Mesodermal cell (in vitro differentiated cells): ENCODE results near the gene CFAP97.

Experiments used
- H3K27ac ChIP-seq: 2 replicates; pipeline ENCODE4 v1.7.0; 2013; ENCODE audit warnings: mild to moderate bottlenecking, low read depth, low read length, moderate library complexity; ENCODE audit not compliant: severe bottlenecking
- H3K36me3 ChIP-seq: 2 replicates; pipeline ENCODE4 v1.7.1; 2013; ENCODE audit warnings: mild to moderate bottlenecking, low read length, moderate library complexity; ENCODE audit not compliant: control insufficient read depth, insufficient read depth
- H3K4me1 ChIP-seq: one replicate; pipeline ENCODE4 v1.7.1; 2013; ENCODE audit warnings: mild to moderate bottlenecking, low read length; ENCODE audit not compliant: insufficient read depth, control insufficient read depth, poor library complexity, severe bottlenecking
- H3K4me3 ChIP-seq: 2 replicates; pipeline ENCODE4 v1.7.0; 2013; ENCODE audit warnings: low read length, control low read depth, mild to moderate bottlenecking; ENCODE audit not compliant: insufficient read depth, poor library complexity, severe bottlenecking; ENCODE audit errors: extremely low read depth
- H3K9me3 ChIP-seq: 2 replicates; pipeline ENCODE4 v1.7.1; 2013; ENCODE audit warnings: mild to moderate bottlenecking, low read length, moderate library complexity; ENCODE audit not compliant: control insufficient read depth
- WGBS, 2 experiments: methylation state at CpG; one replicate each; pipeline ENCODE4 v1.1.5; 2013; ENCODE audit warnings: missing lambda C conversion rate in 2 of 2; ENCODE audit not compliant: insufficient coverage in 2 of 2; 5-methylcytosine and 5-hydroxymethylcytosine counted together

CFAP97 gene

GRCh38 chr4:185171373-185172071 lies 32.3 kb downstream of the CFAP97 start:
- Histone ChIP-seq H3K27ac (no peak overlapping the region), H3K9me3 (no peaks in the 10 kb centered on the region), H3K4me1 (no peaks in the 10 kb centered on the region), H3K36me3 (peaks cover 37% of the 10 kb centered on the region), H3K4me3 (no peak overlapping the region)
- 65 to 71% methylated on average over 1 to 2 of the region's 2 CpGs for WGBS, 2 experiments

DNA sequence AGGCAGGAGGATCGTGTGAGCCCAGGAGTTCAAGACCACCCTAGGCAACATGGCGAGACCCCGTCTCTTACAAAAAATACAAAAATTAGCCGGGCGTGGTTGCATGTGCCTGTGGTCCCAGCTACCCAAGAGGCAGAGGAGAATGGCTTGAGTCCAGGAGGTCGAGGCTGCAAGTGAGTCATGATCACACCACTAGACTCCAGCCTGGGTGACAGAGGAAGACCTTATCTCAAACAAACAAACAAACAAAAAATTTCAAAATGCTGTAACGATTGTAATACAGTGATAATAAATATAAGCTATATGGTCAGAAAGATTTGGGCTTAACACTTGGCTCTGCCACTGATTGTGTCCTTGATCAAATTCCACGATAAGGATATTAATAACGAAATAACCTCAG lies 36.6 kb downstream of the CFAP97 start:
- peaks cover 28% of the 10 kb centered on the region for H3K36me3 ChIP-seq
- no peaks in the 10 kb centered on the region for H3K9me3 ChIP-seq
- no peak overlapping the region for H3K27ac ChIP-seq
- H3K4me3 ChIP-seq: no peak overlapping the region
- H3K4me1 ChIP-seq: no peaks in the 10 kb centered on the region
- 86 to 93% methylated on average over 6 of the region's 9 CpGs for WGBS, 2 experiments

- WGBS, 2 experiments: 83 to 100% methylated on average over 1 of the region's 2 CpGs
- H3K27ac ChIP-seq: no peak overlapping the region
Observed at GRCh38 chr4:185165605-185166063, 38.2 kb downstream of the CFAP97 start.

DNA sequence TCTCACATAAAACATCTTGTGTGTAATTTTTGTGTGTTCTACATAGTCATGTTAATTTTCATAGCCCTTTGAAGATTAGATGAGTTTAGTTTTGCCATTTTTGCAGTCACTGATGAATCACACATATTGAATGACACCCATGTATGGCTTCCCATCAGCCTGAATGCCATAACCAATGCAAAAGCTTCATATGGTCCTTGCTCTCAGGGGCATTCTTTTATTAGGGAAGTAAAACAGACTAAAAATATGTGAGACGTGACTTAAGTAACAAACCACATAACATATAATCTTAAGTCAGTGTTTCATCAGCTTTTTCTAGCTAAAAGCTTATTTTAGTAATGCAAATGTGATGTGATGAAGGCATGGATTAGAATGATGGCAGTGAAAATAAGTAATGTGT lies 52.5 kb downstream of the CFAP97 start:
- no peaks in the 10 kb centered on the region for H3K4me1 ChIP-seq
- no peak overlapping the region for H3K27ac ChIP-seq
- H3K36me3 ChIP-seq: peaks cover 14% of the 10 kb centered on the region
- WGBS, 2 experiments: no CpG with 5 or more reads among the region's 1 CpG
- H3K4me3 ChIP-seq: no peak overlapping the region
- H3K9me3 ChIP-seq: no peaks in the 10 kb centered on the region

More at GRCh38 chr4:185165605-185166063, 38.2 kb downstream of the CFAP97 start:
- H3K4me1 ChIP-seq: no peaks in the 10 kb centered on the region
- H3K4me3 ChIP-seq: no peak overlapping the region
- H3K36me3 ChIP-seq: peaks cover 33% of the 10 kb centered on the region
- H3K9me3 ChIP-seq: no peaks in the 10 kb centered on the region

- Histone ChIP-seq H3K9me3 (no peaks in the 10 kb centered on the region), H3K4me1 (no peaks in the 10 kb centered on the region), H3K4me3 (no peak overlapping the region), H3K36me3 (peaks cover 27% of the 10 kb centered on the region), H3K27ac (no peak overlapping the region)
- WGBS, 2 experiments: 86 to 91% methylated on average over 11 to 12 of the region's 12 CpGs
Observed at GRCh38 chr4:185149392-185149791, 54.4 kb downstream of the CFAP97 start.

GRCh38 chr4:185145572-185145971 lies 58.2 kb downstream of the CFAP97 start:
- Histone ChIP-seq H3K27ac (no peak overlapping the region), H3K9me3 (no peaks in the 10 kb centered on the region), H3K36me3 (peaks cover 21% of the 10 kb centered on the region), H3K4me3 (no peak overlapping the region), H3K4me1 (no peaks in the 10 kb centered on the region)
- WGBS, 2 experiments: 92 to 94% methylated on average over 10 to 12 of the region's 13 CpGs

GRCh38 chr4:185144601-185145240 lies 59.1 kb downstream of the CFAP97 start:
- Histone ChIP-seq H3K36me3 (peaks cover 21% of the 10 kb centered on the region), H3K4me3 (no peak overlapping the region), H3K4me1 (no peaks in the 10 kb centered on the region), H3K9me3 (no peaks in the 10 kb centered on the region), H3K27ac (no peak overlapping the region)
- 92 to 97% methylated on average over 14 to 15 of the region's 16 CpGs for WGBS, 2 experiments

GRCh38 chr4:185143601-185143969 lies 60.2 kb downstream of the CFAP97 start:
- 1 to 5% methylated on average over 15 to 18 of the region's 30 CpGs for WGBS, 2 experiments
- H3K36me3 ChIP-seq: peaks cover 19% of the 10 kb centered on the region
- H3K9me3 ChIP-seq: no peaks in the 10 kb centered on the region
- no peaks in the 10 kb centered on the region for H3K4me1 ChIP-seq
- peak overlapping the region; percentile 53 for H3K4me3 ChIP-seq
- no peak overlapping the region for H3K27ac ChIP-seq

GRCh38 chr4:185142912-185143600 lies 60.7 kb downstream of the CFAP97 start, which contains the start of gene SLC25A4:
TSS of gene SLC25A4 (plus strand) at chr4:185143266. CDS start at chr4:185143373, 107 bp downstream.
- H3K27ac ChIP-seq: no peak within 1 kb of the TSS
- H3K4me1 ChIP-seq: no peaks in the 10 kb centered on the region
- WGBS, 2 experiments: 0 to 1% methylated on average over 63 to 69 of the region's 87 CpGs
- H3K36me3 ChIP-seq: peaks cover 19% of the 10 kb centered on the region
- H3K4me3 ChIP-seq: peak within 1 kb of the TSS; percentile 53
- H3K9me3 ChIP-seq: no peaks in the 10 kb centered on the region

DNA sequence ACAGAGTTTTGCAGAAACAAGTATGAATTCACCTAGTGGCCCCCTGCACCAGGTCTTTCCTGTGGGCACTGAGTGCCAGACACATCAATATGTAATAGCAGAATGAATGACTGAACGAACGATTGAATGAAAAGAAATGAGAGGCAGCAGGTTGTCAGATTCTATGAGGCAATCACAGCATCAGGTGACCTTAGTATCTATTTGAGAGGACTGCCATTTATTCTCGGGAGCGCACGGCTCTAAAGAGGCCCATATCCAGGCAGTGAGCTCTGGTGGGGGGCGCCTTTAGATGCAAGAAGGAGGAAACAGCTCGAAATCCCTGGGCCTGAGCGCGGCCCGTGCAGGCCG lies 61.3 kb downstream of the CFAP97 start:
- H3K4me3 ChIP-seq: peak overlapping the region; percentile 53
- no peaks in the 10 kb centered on the region for H3K9me3 ChIP-seq
- peaks cover 19% of the 10 kb centered on the region for H3K36me3 ChIP-seq
- 9 to 14% methylated on average over 8 to 11 of the region's 11 CpGs for WGBS, 2 experiments
- no peaks in the 10 kb centered on the region for H3K4me1 ChIP-seq
- H3K27ac ChIP-seq: no peak overlapping the region
